Keratinocyte (primary cell): ENCODE results near the gene CYB5A. TPM values are rescaled to one million over a fixed set of nuclear protein-coding genes. Genes with fewer than 3 reads are reported as not detected.

ENCODE experiments used
- DNase-seq: peaks from one replicate; pipeline ENCODE4 v3.0.0-alpha.2; 2011; ENCODE audit warnings: low read depth, missing footprints, low spot score
- FAIRE-seq: peaks from 2 replicates; lab custom pipeline; 2011; peaks lifted over from hg19 to GRCh38; lab: Jason Lieb, UNC
- H2AFZ ChIP-seq: 2 replicates; pipeline ENCODE4 v1.6.0; 2012; ENCODE audit warnings: low read length, control low read depth, inconsistent platforms; ENCODE audit not compliant: control insufficient read depth
- H3K27ac ChIP-seq: 2 replicates; pipeline ENCODE4 v1.5.1; 2011; ENCODE audit warnings: low read length; ENCODE audit not compliant: control insufficient read depth, insufficient read depth
- H3K27me3 ChIP-seq: 3 replicates; pipeline ENCODE4 v1.6.0; 2011; ENCODE audit warnings: low read length; ENCODE audit not compliant: control insufficient read depth, insufficient read depth; ENCODE audit errors: extremely low read depth
- H3K36me3 ChIP-seq, 2 experiments: 2 replicates in 1 of 2; 3 replicates in 1 of 2; pipeline ENCODE4 v1.5.1; 2011; ENCODE audit warnings: low read length in 2 of 2, mild to moderate bottlenecking in 1 of 2; ENCODE audit not compliant: control insufficient read depth in 2 of 2, insufficient read depth in 2 of 2; ENCODE audit errors: extremely low read depth in 1 of 2
- H3K4me1 ChIP-seq: 3 replicates; pipeline ENCODE4 v1.5.1; 2011; ENCODE audit warnings: low read length; ENCODE audit not compliant: control insufficient read depth, insufficient read depth; ENCODE audit errors: extremely low read depth
- H3K4me2 ChIP-seq: 3 replicates; pipeline ENCODE4 v1.6.0; 2011; ENCODE audit warnings: low read depth, low read length; ENCODE audit not compliant: control insufficient read depth, insufficient read depth; ENCODE audit errors: extremely low read depth
- H3K4me3 ChIP-seq, 3 experiments: fragments of 200-600 bp in 1 of 3; sonication (generic) in 1 of 3; 2 replicates in 2 of 3; 3 replicates in 1 of 3; pipeline ENCODE4 v1.5.1; 2011 to 2016; ENCODE audit warnings: low read length in 3 of 3, mild to moderate bottlenecking in 3 of 3, control low read depth in 2 of 3, inconsistent platforms in 1 of 3, low read depth in 1 of 3, mixed read lengths in 1 of 3, mixed run types in 1 of 3, moderate library complexity in 1 of 3; ENCODE audit not compliant: control insufficient read depth in 2 of 3, insufficient read depth in 2 of 3; ENCODE audit errors: extremely low read depth in 1 of 3
- H3K79me2 ChIP-seq: 2 replicates; pipeline ENCODE4 v1.6.0; 2012; ENCODE audit warnings: low read length; ENCODE audit not compliant: control insufficient read depth, insufficient read depth
- H3K9ac ChIP-seq: 3 replicates; pipeline ENCODE4 v1.6.0; 2011; ENCODE audit warnings: low read length; ENCODE audit not compliant: control insufficient read depth, insufficient read depth; ENCODE audit errors: extremely low read depth
- H3K9me1 ChIP-seq: 3 replicates; pipeline ENCODE4 v1.6.0; 2011; ENCODE audit warnings: low read length; ENCODE audit not compliant: control insufficient read depth, insufficient read depth; ENCODE audit errors: extremely low read depth
- H3K9me3 ChIP-seq: 2 replicates; pipeline ENCODE4 v1.5.1; 2012; ENCODE audit warnings: low read depth, low read length; ENCODE audit not compliant: control insufficient read depth
- H4K20me1 ChIP-seq: 3 replicates; pipeline ENCODE4 v1.6.0; 2011; ENCODE audit warnings: low read length; ENCODE audit not compliant: control insufficient read depth, insufficient read depth; ENCODE audit errors: extremely low read depth
- EZH2 ChIP-seq: IDR thresholded peaks from one replicate; pipeline ENCODE4 v1.6.1; 2012; ENCODE audit warnings: inconsistent platforms, mild to moderate bottlenecking, low read length, moderate library complexity
- dilution Hi-C: fragments of 300-500 bp; cut with MboI; formaldehyde crosslinking; loops from one replicate; pipeline ENCODE4 v1.7.0; 2020; ENCODE audit warnings: low sequenced_read_pairs; ENCODE audit not compliant: extremely low pct_ligation_motif_present
- polyA plus RNA-seq, 5 experiments: library from polyadenylated mRNA; depleted of rRNA in 3 of 5; stranded (reverse) in 3 of 5; stranded (forward) in 1 of 5; unstranded in 1 of 5; fragments of >200 nt; gene quantifications; 1 replicate in 1 of 5; 2 replicates in 3 of 5; 3 replicates in 1 of 5; pipeline versions ENCODE4 v1.2.1 to v1.2.3, GENCODE V29; 2011 to 2012; ENCODE audit warnings: missing spikeins in 2 of 5, low read depth in 1 of 5, low replicate concordance in 1 of 5
- TF ChIP-seq, protein P1 (sequence below), 3 experiments: IDR thresholded peaks in 1 of 3; conservative IDR thresholded peaks in 1 of 3; optimal IDR thresholded peaks in 1 of 3; 2 replicates in 2 of 3; 3 replicates in 1 of 3; pipeline versions ENCODE3 to v1.5.1; 2011; ENCODE audit warnings: low read length in 3 of 3, mild to moderate bottlenecking in 3 of 3, moderate library complexity in 2 of 3, control low read depth in 1 of 3, inconsistent platforms in 1 of 3; ENCODE audit not compliant: insufficient read depth in 2 of 3; ENCODE audit errors: extremely low read depth in 1 of 3

The CYB5A gene
- polyA plus RNA-seq, 1 donor (not counting 4 experiments of a cell fraction or from before 2014, with no cell fraction given) = 49.4 TPM

DNA sequence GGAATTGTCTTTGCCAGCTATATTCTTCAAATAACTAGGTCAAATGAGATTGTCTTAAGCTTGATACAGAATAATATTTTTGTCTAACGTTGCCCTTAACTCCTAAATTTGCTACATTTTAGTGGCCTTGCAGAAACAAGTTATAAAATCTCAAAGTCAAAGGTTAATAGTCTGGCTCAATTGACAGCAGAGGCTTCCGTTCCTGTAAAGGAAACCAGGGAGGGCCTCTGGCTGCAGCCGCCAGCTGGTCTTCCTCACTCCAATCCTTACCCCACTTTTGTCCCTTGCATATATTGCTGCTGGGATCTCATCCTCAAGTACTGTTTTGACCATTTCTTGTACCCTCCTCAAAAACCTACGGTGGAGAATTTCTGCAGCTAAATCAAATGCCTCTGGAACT is 17.1 kb downstream of the CYB5A start:
- dilution Hi-C loops = no loop called here
- Histone ChIP-seq H3K4me1 (peaks cover 2% of the 10 kb centered on the region), H3K36me3 (no peaks in the 10 kb centered on the region), H4K20me1 (no peaks in the 10 kb centered on the region), H3K27ac (no peak overlapping the region), H3K9ac (no peak overlapping the region), H3K4me2 (no peak overlapping the region), H3K4me3 (no peak overlapping the region), H3K9me3 (no peaks in the 10 kb centered on the region), H2AFZ (no peak overlapping the region), H3K9me1 (no peaks in the 10 kb centered on the region), H3K79me2 (no peaks in the 10 kb centered on the region), H3K27me3 (no peaks in the 10 kb centered on the region)
- DNase-seq (no peak), FAIRE-seq (no peak)
- TF ChIP-seq EZH2 = no peak
- TF ChIP-seq, protein P1, sequence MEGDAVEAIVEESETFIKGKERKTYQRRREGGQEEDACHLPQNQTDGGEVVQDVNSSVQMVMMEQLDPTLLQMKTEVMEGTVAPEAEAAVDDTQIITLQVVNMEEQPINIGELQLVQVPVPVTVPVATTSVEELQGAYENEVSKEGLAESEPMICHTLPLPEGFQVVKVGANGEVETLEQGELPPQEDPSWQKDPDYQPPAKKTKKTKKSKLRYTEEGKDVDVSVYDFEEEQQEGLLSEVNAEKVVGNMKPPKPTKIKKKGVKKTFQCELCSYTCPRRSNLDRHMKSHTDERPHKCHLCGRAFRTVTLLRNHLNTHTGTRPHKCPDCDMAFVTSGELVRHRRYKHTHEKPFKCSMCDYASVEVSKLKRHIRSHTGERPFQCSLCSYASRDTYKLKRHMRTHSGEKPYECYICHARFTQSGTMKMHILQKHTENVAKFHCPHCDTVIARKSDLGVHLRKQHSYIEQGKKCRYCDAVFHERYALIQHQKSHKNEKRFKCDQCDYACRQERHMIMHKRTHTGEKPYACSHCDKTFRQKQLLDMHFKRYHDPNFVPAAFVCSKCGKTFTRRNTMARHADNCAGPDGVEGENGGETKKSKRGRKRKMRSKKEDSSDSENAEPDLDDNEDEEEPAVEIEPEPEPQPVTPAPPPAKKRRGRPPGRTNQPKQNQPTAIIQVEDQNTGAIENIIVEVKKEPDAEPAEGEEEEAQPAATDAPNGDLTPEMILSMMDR (optimal IDR thresholded peaks at IDR 0.05 in 1 of 3, IDR thresholded peaks at IDR 0.05 in 1 of 3, conservative IDR thresholded peaks at IDR 0.05 in 1 of 3; ENCODE audit: extremely low read depth in 1 of 3, insufficient read depth in 2 of 3, low read length in 3 of 3) = no peak

DNA sequence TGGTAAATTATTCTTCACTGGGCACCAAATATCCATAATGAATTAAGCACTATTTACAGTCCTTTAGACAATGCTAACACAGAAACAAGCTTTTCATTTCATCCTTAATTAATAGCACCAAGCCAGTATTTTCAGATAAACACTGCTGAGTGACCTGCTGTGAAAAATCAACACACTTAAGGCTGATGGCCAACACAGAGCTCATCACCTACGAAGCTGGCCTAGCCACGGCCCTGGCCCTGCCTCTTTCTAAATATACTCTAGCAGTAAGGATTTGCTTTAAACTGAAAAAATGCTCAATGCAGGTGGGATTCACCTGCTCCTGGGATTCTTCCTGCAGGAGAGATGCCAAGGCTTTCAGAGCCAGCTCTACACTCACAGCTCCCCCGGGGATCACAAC is 18.4 kb downstream of the CYB5A start:
- Histone ChIP-seq H3K79me2 (no peaks in the 10 kb centered on the region), H3K4me3 (no peak overlapping the region), H2AFZ (no peak overlapping the region), H3K4me1 (peaks cover 2% of the 10 kb centered on the region), H4K20me1 (no peaks in the 10 kb centered on the region), H3K9me3 (no peaks in the 10 kb centered on the region), H3K4me2 (no peak overlapping the region), H3K27me3 (no peaks in the 10 kb centered on the region), H3K9me1 (no peaks in the 10 kb centered on the region), H3K36me3 (no peaks in the 10 kb centered on the region), H3K9ac (no peak overlapping the region), H3K27ac (no peak overlapping the region)
- DNase-seq (no peak), FAIRE-seq (no peak)
- no peak for TF ChIP-seq EZH2
- TF ChIP-seq, protein P1 (optimal IDR thresholded peaks at IDR 0.05 in 1 of 3, IDR thresholded peaks at IDR 0.05 in 1 of 3, conservative IDR thresholded peaks at IDR 0.05 in 1 of 3; ENCODE audit: extremely low read depth in 1 of 3, insufficient read depth in 2 of 3, low read length in 3 of 3) = no peak
- dilution Hi-C loops = no loop called here
